Measurements from ENCODE around the gene LMO7.

LMO7 gene

GRCh38 chr13:75843074-75843473, 206.9 kb downstream of the LMO7 start:
- no peak for DNase-seq (ENCODE audit: low read depth in 2 of 2)

GRCh38 chr13:75843991-75844390, 207.9 kb downstream of the LMO7 start:
- no peak for DNase-seq (ENCODE audit: low read depth in 2 of 2)

DNA sequence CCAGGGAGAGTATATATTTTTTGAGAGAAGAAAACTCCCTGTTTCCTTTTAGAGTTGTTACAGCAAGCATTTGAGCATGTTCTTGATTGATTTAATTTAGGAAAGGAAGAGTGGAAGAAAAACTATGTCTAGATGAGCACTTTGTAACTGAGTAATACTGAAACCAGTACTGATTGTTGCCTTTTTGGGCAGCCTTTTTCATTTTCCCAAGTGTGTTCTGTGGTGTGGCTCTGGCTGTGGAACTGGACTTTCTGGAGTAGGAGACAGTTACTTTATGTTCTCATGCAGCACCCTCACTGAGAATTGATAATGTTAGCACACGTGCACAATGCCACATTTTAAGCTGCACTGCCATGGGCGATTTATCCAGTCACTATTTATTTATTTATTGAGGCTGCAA, 211.5 kb downstream of the LMO7 start:
- no peak for DNase-seq (ENCODE audit: low read depth in 2 of 2)

DNA sequence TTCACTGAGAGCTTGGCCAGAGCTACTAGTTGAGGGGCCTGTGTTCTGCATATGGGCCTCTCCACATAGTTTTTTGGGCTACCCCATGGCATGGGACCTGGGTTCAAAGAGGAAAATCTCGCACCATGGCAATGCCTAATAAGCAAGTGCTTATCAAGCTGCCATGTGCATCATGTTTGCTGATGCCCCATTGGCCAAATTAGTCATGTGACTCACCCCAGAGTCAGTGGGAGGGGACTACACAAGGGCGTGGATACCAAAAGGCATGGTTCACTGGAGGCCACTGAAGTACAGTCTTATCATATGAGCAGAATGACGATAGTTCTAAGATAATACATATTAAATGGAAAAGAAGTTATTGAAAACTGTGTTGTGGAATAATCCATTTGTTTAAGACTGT, 214.8 kb downstream of the LMO7 start:
- no peak for DNase-seq (ENCODE audit: low read depth in 2 of 2)

- no peak for DNase-seq (ENCODE audit: low read depth in 2 of 2)
These were observed 219.1 kb downstream of the LMO7 start for GRCh38 chr13:75855216-75855615.

GRCh38 chr13:75855847-75856246, 219.7 kb downstream of the LMO7 start:
- no peak for DNase-seq (ENCODE audit: low read depth in 2 of 2)

- no peak for DNase-seq (ENCODE audit: low read depth in 2 of 2)
These were observed 221.2 kb downstream of the LMO7 start for GRCh38 chr13:75857291-75857690.

DNA sequence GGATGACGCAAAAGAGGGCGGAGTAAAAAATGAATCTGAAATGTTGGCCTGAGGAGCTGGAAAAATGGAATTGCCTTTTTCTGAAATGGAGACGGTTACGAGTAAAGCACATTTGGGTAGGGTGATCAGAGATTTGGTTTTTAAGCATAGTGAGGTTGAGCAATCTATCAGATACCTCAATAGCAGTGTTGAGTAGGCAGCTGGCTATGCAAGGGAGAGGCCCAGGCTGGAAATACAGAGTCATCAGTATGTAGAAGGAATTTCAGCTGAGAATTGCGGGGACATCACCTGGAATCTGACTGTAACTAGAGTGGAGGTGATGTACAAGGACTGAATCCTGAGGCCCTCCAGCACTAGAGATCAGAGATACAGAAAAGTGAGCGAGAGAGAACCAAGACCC, 224.8 kb downstream of the LMO7 start:
- DNase-seq (ENCODE audit: low read depth in 2 of 2) = no peak

DNA sequence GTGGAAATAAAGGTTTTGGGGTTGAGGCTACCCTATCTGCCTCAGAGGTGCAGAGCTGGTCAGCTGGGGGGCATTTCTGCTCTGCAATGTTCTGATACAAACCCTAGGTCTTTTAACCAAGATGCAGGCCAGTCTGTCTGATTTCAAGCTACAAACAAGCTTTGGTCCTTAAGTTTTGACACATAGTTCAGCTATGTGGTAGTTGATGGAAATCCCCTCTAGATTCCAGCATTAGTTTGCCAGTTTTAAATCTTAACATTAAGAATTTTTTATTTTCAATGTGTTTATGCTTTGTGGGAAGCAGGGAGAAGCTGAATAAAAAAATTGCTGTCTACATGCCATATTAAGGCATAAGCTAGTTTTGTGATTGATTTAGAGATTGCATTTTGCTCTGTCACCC, 225.7 kb downstream of the LMO7 start:
- no peak for DNase-seq (ENCODE audit: low read depth in 2 of 2)

GRCh38 chr13:75864718-75865117, 228.6 kb downstream of the LMO7 start:
- no peak for DNase-seq (ENCODE audit: low read depth in 2 of 2)

DNA sequence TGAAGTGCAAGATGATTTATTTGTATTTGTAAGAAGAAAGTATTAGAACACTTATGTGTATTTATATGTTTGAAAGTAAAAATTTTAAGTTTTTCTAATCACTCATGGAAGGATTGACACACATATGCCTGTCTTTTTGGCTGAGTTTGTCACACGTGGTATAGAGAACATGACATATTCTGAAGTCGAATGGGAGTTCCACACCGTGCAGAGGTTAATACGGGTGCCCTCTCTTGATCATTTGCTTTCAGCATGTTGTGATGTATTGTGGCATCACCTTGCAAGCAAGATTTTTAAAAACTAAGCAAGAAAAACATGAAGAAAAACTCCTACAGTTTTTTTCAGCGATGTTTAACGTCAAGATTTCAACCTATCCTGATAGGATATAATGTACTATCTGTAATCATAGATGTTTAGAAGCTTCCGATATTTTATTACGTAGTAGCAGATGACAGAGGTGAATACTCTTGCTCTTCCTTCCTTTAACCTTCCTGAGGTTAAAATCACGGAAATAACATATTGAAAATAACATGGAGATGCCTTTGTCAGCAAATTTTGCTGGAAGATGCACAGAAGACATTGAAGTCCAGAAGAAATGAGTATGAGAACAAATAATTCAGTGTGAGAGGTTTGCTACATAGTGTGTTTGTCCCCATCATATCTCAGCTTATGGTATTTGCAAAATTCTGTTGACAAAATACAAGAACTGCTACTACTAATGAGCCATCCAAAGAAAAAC, 231.4 kb downstream of the LMO7 start:
- DNase-seq (ENCODE audit: low read depth in 2 of 2) = no peak

- DNase-seq (ENCODE audit: low read depth in 2 of 2) = no peak
These were observed 233.9 kb downstream of the LMO7 start for GRCh38 chr13:75869981-75870380.

DNA sequence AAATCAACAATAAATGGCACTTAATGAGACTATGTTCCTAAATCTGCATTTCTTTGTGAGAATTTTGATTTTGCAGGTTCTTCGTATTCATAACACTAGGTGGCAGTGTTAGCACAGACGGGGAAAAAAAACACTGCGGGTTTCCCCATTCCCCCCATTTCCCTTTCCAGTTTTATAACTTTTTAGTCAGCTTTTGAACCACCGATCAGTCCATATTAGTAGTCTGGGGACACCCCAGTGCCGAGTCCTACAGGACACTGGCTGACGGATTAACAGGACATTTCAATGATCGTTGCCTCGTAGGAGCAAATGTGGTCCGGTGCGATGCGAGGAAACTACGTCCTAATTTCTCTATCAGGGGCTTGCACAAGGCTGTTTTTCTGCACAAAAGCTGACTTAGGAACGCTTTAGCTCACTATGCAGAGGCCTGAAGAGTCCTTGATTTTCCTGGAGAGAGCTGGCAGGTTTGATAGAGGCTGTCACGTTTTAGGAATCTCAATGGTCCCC, 234.3 kb downstream of the LMO7 start:
- DNase-seq (ENCODE audit: low read depth in 2 of 2) = peak in 1 of 2 donors; percentile 3

DNA sequence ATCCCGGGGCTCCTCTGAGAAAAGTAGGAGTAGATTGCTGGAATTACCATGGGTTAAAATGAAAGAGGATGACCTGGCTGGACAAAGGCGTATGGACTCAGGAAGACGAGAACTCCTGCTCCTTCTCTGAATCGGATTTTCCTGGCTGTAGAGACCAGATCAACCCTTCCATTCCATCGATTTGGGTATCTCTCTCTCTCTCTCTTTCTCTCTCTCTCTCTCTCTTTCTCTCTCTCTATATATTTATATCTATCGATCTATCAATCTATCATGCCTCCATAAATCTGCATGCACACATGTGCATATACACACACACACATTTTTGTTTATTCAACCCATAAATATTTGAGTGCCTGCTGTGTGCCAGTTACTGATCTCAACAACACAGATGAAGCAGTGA, 234.9 kb downstream of the LMO7 start:
- DNase-seq (ENCODE audit: low read depth in 2 of 2) = no peak

- no peak for DNase-seq (ENCODE audit: low read depth in 2 of 2)
These were observed 236.8 kb downstream of the LMO7 start for GRCh38 chr13:75872980-75873379.

- DNase-seq (ENCODE audit: low read depth in 2 of 2) = no peak
These were observed 237.4 kb downstream of the LMO7 start for GRCh38 chr13:75873494-75873893.

- no peak for DNase-seq (ENCODE audit: low read depth in 2 of 2)
These were observed 239.3 kb downstream of the LMO7 start for GRCh38 chr13:75875450-75875849.

DNA sequence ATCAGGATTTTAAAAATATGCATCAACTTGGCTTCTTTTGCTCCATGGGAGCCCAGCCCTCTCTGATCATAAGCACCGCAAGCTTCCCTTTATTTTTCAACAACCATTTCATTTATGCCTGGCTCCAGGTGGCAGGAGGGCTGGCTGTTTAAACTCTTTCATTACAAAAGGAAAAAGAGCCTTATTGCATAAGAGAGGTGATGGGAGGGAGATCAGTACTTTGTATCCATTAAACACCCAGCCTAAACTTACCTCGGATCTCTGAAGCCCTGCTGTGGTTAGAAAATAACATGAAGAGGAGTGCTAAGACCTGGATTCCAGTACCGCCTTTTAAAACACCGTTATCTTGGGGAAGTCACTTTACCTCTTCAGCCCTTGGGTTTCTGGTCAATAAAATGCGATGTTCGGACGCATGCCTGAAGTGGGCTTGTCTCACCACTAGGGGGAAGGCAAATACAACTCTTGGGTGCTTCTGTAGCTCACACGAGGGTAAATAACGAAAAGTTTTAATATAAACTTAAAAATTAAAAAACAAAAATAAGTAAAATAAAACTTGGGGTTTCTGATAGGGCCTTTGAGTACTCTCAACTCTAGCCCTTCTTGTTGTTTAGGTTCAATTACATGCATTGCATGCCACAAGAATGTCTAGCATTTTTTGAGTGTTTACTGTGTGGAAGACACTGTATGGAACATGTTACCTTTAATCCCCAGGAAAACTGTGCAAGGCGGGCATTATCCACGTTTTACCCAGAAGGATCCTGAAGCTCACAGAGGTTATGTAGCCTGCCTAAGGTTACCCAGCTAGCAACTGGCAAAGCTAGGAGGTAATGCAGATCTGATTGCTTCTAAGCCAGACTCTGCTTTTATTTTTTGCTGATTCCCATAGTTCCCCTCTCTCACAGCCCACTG, 240.3 kb downstream of the LMO7 start:
- DNase-seq (ENCODE audit: low read depth in 2 of 2) = peak; percentile 12 to 34

DNA sequence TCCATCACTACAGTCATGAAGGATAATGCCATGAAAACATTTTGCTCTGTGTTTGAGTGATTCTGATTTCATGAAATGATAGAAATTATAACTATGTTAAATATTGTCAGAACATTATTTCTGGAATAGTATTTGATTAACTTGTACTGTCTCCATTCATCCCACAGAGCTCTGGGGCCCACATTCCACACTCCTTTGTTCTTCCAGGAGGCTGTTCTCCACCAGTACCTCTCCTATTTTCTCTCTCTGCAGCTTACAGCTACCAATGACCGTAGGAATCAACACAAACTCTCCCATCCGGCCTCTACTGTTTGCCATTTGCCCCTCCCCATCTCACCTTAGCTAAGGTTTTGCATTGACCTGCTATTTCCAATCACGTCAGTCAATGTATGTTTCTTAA, 240.9 kb downstream of the LMO7 start:
- no peak for DNase-seq (ENCODE audit: low read depth in 2 of 2)

DNA sequence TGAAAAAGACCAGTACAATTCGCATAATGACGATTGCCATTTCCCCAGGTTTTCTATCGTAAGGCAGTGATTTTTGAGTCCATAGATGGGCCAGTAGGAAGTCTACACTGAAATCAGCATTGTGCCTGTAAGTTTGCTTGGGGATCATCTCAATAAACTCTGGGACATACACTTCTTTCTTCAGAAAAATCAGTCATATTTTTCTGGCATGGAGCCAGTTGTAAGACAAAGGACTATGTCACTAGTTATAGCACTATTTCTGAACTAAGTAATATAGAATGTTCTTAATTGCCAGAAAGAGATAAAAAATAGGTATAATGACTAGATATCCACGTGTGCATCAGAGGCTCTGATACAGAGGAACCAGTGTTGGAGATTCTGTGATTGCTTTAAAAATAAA, 243.5 kb downstream of the LMO7 start:
- DNase-seq (ENCODE audit: low read depth in 2 of 2) = no peak

DNA sequence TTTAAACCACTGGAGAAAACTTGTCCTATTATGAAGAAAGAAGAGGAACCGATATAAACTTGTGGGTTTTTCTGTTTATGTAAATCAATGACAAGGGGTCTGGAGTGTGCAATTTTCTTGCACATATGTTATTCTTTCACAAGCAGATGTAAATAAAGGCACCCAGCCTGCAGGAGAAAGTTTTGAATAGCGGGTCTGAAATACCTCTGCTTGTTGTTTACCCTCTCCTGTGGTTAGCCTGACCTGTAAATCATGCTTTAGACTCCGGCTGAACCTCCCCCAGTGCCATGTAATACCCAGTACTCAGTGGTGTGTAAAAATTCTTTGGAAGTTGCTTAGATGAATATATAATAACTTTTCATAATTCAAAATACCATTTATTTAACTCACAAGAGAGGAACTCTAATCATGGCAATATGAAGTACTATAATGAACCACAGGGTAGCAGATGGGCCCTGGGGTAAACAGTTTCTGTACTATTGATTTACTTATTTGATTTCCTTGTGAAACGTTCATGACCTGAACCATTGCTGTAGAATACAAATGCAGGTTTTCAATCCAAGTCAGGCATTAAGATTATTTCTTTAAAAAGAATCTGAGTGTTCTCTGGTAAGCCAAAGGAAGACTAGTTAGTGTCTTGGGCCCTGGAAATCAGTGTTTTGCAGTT, 245.1 kb downstream of the LMO7 start:
- DNase-seq (ENCODE audit: low read depth in 2 of 2) = no peak

- DNase-seq (ENCODE audit: low read depth in 2 of 2) = no peak
These were observed 246.1 kb downstream of the LMO7 start for GRCh38 chr13:75882261-75882660.
